GM18951 (cell line): ENCODE measurements around the gene LRRC4C.

ENCODE experiments used
- POLR2A ChIP-seq: IDR thresholded peaks from 4 replicates; pipeline ENCODE4 v1.6.1; 2011; ENCODE audit warnings: mild to moderate bottlenecking; ENCODE audit not compliant: insufficient read length, insufficient read depth; ENCODE audit errors: extremely low read depth
- in situ Hi-C: fragments of 300-500 bp; cut with MboI; formaldehyde crosslinking; loops from one replicate; pipeline ENCODE4 v1.12.0; 2022; ENCODE audit warnings: low sequenced_read_pairs, mixed read lengths, inconsistent platforms; ENCODE audit not compliant: unreplicated experiment

The LRRC4C gene

DNA sequence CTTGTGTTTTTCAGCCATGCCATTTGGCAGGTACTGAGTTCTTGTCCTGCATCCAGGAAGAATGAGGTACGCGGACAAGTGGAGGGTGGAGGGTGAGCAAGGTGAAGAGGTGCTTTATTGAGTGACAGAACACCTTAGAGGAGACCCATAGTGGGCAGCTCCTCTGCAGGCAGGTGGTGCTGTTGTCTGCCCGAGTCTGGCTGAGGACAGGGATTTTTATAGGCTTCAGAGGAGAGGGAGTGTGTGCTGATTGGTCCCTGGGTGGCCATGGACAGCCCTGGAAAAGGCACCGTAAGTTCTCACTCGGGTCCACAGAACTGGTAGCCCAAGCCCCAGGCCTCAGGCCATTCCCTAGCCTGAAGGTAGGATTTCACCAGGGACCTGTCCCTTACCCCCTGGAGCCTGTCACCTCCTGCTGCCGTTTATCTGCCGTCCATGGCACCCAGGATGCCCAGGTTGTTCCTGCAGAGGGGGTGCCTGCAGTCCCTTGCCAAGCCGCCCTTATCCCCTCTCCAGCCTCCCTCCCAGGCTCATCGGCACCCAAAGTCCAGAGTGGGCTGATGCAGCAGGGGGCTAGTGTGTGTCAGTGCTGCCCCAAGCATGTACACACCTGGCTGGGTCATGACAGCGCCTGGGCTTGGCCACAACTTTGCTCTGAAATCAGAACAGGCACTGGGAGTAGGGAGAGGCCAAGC lies 213.6 kb downstream of the LRRC4C start:
- in situ Hi-C loops = no loop called here
- TF ChIP-seq POLR2A = no peak

- in situ Hi-C loops = no loop called here
- no peak for TF ChIP-seq POLR2A
Measured at GRCh38 chr11:41245184-41245583, 214.3 kb downstream of the LRRC4C start.

DNA sequence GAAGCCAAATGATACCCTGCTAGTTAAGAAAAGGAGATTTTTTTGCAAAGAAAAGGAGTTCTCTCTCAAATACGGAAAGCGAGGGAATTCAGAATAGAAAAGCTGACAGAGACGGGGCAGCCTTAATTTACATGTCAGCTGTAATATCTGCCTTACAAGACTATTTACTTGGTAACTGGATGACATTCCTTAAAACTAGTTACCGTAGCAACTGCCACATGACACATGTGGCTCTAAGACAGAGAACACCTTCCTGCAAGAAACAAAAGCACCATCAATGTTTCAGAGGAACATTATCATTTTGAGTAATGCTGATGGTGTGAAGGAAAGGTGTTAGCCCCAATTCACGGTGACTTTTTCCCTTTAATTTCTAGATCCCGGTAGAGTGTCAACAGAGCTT lies 222.1 kb downstream of the LRRC4C start:
- in situ Hi-C loops = no loop called here
- TF ChIP-seq POLR2A = no peak

GRCh38 chr11:41235668-41236067 lies 223.8 kb downstream of the LRRC4C start:
- TF ChIP-seq POLR2A = no peak
- in situ Hi-C loops = no loop called here

DNA sequence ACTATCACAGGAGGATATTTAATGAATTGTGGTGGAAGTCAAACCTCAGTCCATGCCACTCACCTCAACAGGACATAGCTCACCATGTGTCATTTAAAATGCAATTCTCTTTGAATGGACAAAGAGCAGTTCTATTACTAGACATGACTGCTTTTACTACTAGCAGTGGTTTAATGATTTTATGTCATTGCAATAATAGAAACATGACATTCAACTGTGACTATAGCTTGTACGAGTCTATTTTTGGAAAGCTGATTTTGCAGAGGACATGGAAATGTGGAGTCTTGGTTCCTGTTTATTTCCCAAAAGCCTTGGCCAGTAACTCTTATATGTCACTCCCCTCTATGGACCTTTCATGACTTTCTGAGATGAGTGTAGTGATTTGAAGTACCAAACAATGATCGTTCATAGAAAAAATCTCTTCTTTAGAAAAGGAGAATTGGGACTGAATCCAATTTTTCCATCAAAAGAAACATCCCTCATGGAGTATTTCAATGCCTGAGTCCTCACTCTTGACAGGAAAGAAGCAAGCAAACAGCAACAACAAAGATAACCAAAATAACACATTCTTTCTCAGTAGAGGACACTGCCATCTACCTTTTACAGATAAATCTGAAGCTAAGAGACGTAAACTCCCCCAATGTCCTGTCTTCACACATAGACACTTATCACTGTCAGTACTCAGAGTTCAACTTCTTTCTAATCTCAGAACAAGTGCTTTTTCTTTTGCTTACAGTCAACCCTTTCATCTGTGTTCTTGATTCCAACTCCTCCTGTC lies 233.4 kb downstream of the LRRC4C start:
- TF ChIP-seq POLR2A = no peak
- in situ Hi-C loops = no loop called here

DNA sequence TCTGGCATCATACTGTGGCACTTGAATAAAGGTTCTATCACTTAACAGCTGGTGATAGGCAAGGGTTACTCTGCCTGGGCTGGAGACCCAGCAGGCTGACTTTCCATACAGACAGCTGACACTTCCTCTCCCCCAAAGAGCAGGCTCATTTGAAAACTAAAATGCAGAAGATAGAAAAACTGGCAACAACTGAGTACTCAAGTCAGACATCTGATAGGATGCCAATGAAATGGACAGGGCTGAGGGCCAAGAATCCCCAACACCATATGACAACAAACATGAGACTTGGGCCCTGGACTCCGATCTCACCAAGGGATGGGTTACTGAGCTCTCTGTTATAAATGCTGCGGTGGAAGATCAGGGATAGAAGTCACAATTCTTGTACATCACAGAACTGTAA lies 237.2 kb downstream of the LRRC4C start:
- no peak for TF ChIP-seq POLR2A
- in situ Hi-C loops = no loop called here

- in situ Hi-C loops = no loop called here
Measured at GRCh38 chr11:41206388-41206787, 253.1 kb downstream of the LRRC4C start.

DNA sequence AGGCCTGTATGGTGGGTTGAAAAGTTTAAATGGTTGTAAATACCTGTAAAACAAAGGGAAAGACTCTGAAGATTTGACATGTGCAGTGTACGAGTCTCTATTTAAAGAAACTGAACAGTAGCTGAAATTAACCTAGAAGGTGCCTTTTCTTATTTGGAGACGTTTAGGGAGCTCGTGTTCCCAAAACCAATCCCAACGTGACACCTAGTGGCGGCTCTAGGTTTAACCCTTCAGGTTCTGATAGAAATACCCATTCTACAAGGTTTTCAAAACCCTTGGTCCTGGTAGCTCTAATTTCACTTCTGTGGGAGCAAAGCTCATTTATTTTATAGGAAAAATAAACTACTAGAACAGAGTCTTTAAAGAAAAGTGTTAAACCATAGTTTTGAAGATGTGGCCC lies 258.3 kb downstream of the LRRC4C start:
- in situ Hi-C loops = no loop called here
- no peak for TF ChIP-seq POLR2A

More at GRCh38 chr11:41206388-41206787, 253.1 kb downstream of the LRRC4C start:
- no peak for TF ChIP-seq POLR2A

DNA sequence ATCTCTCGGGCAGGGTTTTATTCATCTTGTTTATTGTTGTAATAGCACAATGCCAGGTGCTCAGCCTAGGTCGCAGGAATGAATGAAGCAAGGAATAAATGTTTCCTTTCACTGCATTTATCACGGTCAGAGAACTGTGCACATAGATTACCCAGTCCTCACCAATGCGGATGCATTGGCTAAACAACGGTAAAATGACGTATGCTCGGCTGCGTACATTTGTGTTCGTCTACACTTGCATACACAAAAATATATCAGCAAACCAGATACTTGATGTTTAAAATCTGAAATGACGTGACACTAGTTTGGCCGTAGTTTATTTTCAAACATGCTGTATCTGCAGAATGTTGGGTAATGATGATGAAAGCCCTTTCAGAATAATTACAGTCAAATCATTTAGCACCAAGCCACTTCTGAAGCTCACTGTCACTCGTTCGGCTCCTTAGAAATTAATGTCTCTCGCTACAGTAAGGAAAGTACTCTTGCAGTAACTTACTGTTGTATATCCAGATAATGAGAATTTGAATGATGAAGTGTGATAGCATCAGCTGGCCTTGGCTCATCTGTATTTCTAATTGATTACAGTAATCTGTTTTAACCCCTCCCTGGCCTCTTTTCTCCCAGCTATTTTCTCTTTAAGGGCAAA lies 268.9 kb downstream of the LRRC4C start:
- TF ChIP-seq POLR2A = no peak
- in situ Hi-C loops = no loop called here

DNA sequence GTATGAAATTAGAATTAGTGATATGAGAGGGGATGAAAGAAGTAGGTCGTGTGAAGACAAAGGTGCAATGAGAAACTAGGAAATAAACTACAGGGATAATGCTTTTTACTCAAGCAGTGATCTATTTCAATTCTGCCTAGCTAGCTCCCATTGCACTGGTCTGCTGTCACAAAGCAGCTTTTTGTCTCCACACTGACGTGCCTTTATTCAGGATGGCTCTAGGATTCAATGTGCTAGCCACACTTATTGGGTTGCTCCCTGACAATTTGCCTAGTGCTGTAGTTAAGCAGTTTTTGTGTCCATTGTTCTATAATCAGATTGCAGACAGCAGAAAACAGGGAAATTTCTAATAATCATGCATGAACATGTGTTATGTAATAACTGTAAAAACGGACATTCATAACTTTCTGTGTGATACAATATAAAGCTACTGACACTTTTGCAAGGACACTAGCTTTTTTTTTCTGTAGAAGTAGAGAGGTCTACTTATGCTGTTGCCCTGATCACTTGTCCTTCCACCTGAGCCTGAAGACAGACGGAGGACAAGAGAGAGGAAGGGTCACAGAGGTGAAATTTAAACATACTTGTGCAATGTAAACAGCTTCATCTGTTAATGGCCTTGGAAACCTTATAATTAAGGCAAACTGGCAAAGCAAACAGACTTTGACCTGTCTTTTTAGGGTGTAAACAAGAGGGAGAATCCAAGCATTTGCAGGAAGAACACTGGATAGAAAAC lies 269.6 kb downstream of the LRRC4C start:
- no peak for TF ChIP-seq POLR2A
- in situ Hi-C loops = no loop called here

DNA sequence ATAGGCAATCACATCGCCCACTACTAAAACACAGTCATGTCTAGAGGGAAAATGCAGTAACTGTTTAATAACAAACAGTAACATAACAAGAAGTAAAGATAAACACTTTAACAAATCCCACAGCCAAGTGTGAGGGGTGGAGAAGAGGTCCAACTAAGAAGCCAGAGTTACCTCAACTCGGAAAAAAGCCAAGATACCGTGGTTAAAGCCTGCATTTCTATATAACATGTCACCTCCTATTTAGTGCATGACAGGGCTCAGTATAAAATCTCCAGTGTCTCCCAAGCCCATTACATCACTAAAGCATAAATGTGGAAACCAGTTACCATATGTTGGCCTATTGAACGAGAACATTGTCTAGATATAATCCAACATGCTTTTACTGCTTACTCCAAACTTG lies 281.7 kb downstream of the LRRC4C start:
- no peak for TF ChIP-seq POLR2A
- in situ Hi-C loops = no loop called here

DNA sequence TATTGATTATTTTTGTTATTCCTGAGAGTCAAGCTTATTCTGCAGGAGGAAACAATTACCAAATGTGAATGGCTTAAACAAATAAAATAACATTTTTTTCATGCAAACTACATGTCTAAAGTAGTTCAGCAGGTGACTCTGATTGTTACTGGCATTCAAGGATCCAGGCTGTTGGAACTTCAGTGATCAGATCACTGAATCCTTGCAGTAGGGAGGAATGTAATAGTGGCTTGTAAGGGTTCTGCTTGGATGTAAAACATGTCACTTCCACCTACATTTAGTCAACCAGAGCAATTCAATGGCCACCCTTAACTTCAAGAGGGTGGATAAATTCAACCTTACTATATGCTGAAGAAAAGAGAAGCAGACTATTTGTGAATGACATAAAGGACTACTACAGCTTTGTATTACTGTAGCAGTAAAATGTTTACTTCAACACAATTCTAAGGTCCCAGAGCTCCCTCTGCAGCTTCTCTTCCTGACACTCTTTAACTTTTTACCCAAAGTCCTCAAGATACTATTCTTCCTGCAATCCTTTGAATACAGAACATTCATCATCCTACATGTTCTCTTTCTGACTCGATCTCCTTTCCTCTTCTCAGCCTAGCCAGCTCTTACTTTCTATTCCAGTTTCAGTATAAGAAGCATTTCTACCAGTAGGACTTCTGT lies 284.0 kb downstream of the LRRC4C start:
- in situ Hi-C loops = no loop called here
- TF ChIP-seq POLR2A = no peak

GRCh38 chr11:41146326-41146725 lies 313.1 kb downstream of the LRRC4C start:
- in situ Hi-C loops = no loop called here
- TF ChIP-seq POLR2A = no peak
